ENCODE measurements around the gene CXCL14.
"Not testable (repeated sequence)": the region's sequence is repeated elsewhere in the genome, so short reads cannot be mapped to it uniquely, and the experiment has no call there.

The CXCL14 gene

GRCh38 chr5:135543485-135544304 lies 35.1 kb downstream of the CXCL14 start:
- DNase-seq (ENCODE audit: low read depth, low spot score): no peak

DNA sequence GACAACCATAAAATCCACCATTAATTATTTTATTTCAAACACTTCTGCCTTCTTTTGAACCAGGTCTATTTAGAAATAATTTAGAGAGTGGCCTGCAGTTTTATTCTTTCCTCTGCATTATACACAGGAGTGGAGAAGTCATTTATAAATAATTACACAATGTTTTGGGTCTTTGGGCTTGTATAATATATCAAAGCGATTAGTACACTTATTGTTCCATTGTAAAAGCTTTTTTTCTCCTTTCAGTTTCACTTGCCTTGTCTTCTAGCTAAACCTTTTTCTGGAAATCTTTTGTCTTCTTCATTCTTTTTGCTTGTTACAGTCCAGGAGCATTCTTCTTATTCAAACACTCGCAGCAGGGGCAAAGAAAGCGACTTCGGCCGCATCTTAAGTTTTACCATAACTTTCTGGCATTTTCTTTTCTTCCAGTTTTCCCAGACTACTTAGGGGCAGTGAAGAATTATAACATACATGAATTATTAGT lies 35.7 kb downstream of the CXCL14 start:
- DNase-seq (ENCODE audit: low read depth, low spot score): no peak

DNA sequence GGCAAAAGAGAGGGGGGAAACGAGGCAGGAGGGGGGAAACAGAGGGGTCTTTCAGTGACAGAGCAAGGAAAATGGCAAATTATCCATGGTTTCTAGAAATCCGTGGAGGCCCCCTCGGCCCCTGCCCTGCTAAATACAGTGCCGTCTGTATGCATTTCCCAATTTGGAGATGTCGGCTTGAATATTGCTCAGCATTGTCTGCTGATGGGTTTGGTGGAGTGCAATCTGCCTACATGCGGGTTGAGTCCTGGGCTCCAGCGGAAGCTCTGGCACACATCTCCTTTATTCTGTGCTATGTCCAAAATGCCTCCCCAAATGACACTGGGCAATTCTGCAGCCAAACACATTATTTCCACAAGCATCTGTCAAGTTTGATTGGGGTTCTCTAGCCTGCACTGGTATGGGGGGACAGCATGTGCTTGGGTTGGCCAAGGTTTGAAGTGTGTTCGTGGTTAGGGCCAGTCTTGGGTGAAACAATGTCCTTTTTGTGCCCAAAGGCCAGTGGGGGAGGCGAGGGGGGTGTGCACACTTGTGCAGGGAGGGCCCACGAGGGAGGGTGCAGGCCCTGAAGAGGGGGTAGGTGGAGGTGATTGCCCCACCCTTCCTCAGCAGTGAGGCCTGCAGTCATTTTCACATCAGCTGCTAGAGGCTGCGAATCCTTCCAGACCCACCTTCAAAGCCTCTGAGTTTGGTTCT lies 36.8 kb downstream of the CXCL14 start:
- DNase-seq (ENCODE audit: low read depth, low spot score): no peak

- no peak for DNase-seq (ENCODE audit: low read depth, low spot score)
Observed at GRCh38 chr5:135539430-135540005, 39.3 kb downstream of the CXCL14 start.

- DNase-seq (ENCODE audit: low read depth, low spot score): no peak
Observed at GRCh38 chr5:135538261-135538660, 40.5 kb downstream of the CXCL14 start.

GRCh38 chr5:135537745-135538144 lies 41.0 kb downstream of the CXCL14 start:
- no peak for DNase-seq (ENCODE audit: low read depth, low spot score)

DNA sequence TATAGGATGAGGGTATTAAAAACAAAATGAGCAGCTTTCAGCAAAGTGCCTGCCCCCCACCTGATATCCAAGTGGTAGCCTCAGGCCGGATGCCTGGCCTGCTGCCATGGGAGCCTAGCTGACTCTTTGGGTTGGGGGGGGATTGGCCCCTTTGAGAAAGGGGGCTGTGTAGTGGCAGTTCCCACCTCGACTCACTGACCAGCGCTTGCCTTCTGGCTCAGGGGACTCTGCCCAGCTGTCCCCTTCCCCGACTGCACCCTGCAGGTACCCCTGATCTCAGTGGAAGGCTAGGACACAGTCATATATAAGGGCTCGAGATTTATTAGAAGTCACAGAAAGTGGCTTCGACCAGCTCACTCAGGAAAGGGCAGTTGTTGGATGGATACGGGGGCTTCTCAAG lies 41.5 kb downstream of the CXCL14 start:
- no peak for DNase-seq (ENCODE audit: low read depth, low spot score)

- no peak for DNase-seq (ENCODE audit: low read depth, low spot score)
Observed at GRCh38 chr5:135535820-135536801, 42.7 kb downstream of the CXCL14 start, which contains the start of gene NEUROG1. NEUROG1 (minus strand) TSS chr5:135535964; CDS start chr5:135535690, 274 bp downstream.

DNA sequence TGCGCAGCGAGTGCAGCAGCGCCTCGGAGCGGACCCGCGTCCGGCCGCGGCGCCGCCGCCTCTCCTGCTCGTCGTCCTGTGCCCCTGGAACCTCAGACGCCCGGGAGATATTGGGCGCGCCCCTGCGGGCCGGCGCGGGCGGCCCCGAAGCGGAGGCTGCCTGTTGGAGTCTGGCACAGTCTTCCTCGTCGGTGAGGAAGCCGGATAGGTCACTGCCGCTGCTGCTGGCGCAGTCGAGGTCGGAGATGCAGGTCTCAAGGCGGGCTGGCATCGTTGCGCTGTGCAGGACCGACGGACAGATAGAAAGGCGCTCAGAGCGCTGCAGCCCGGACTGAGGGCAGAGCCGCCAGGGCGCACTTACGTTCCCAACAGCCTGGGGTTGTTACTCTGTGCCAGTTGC lies 43.4 kb downstream of the CXCL14 start:
- no peak for DNase-seq (ENCODE audit: low read depth, low spot score)

GRCh38 chr5:135534609-135535419 lies 44.0 kb downstream of the CXCL14 start:
- no peak for DNase-seq (ENCODE audit: low read depth, low spot score)

- DNase-seq (ENCODE audit: low read depth, low spot score): no peak
Observed at GRCh38 chr5:135533794-135534193, 45.0 kb downstream of the CXCL14 start.

- no peak for DNase-seq (ENCODE audit: low read depth, low spot score)
Observed at GRCh38 chr5:135533334-135533733, 45.5 kb downstream of the CXCL14 start.

DNA sequence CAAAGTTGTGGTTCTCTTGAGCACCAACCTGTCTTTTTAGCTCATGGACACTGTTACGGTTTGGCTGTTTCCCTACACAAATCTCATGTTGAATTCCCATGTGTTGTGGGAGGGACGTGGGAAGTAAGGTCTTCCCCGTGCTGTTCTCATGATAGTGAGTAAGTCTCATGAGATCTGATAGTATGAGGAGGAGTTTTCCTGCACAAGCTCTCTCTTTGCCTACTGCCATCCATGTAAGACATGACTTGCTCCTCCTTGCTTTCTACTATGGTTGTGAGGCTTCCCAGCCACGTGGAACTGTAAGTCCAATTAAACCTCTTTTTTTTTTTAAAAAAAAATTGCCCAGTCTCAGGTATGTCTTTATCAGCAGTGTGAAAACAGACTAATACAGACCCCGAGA lies 49.2 kb downstream of the CXCL14 start:
- DNase-seq (ENCODE audit: low read depth, low spot score): not testable (repeated sequence)

GRCh38 chr5:135526924-135527323 lies 51.9 kb downstream of the CXCL14 start:
- no peak for DNase-seq (ENCODE audit: low read depth, low spot score)

- DNase-seq (ENCODE audit: low read depth, low spot score): no peak
Observed at GRCh38 chr5:135521964-135522363, 56.8 kb downstream of the CXCL14 start.
